GM10847 (cell line): ENCODE data around the gene FAF1.

Source experiments
- POLR2A ChIP-seq: IDR thresholded peaks from 2 replicates; pipeline ENCODE4 v1.6.1; 2011; ENCODE audit not compliant: insufficient read length; ENCODE audit errors: extremely low read depth

FAF1 gene

GRCh38 chr1:50783286-50783685, 176.8 kb downstream of the FAF1 start:
- TF ChIP-seq POLR2A = no peak

- no peak for TF ChIP-seq POLR2A
These were observed 179.3 kb downstream of the FAF1 start for GRCh38 chr1:50780797-50781196.

- TF ChIP-seq POLR2A = no peak
These were observed 180.3 kb downstream of the FAF1 start for GRCh38 chr1:50779801-50780200.

- TF ChIP-seq POLR2A = no peak
These were observed 184.3 kb downstream of the FAF1 start for GRCh38 chr1:50775740-50776139.

GRCh38 chr1:50774759-50775351, 185.2 kb downstream of the FAF1 start:
- no peak for TF ChIP-seq POLR2A

- TF ChIP-seq POLR2A = no peak
These were observed 193.4 kb downstream of the FAF1 start for GRCh38 chr1:50766688-50767087.

- TF ChIP-seq POLR2A = no peak
These were observed 209.9 kb downstream of the FAF1 start for GRCh38 chr1:50750021-50750619.

- TF ChIP-seq POLR2A = no peak
These were observed 212.7 kb downstream of the FAF1 start for GRCh38 chr1:50747394-50747793.

GRCh38 chr1:50742523-50742922, 217.5 kb downstream of the FAF1 start:
- TF ChIP-seq POLR2A = no peak

- TF ChIP-seq POLR2A = no peak
These were observed 220.9 kb downstream of the FAF1 start for GRCh38 chr1:50739125-50739524.

- no peak for TF ChIP-seq POLR2A
These were observed 224.6 kb downstream of the FAF1 start for GRCh38 chr1:50735443-50735842.

- TF ChIP-seq POLR2A = no peak
These were observed 235.3 kb downstream of the FAF1 start for GRCh38 chr1:50724626-50725286.

GRCh38 chr1:50720457-50721053, 239.5 kb downstream of the FAF1 start:
- TF ChIP-seq POLR2A = no peak

- no peak for TF ChIP-seq POLR2A
These were observed 240.9 kb downstream of the FAF1 start for GRCh38 chr1:50719126-50719525.

GRCh38 chr1:50717327-50717726, 242.7 kb downstream of the FAF1 start:
- TF ChIP-seq POLR2A = no peak

GRCh38 chr1:50710099-50710498, 250.0 kb downstream of the FAF1 start:
- TF ChIP-seq POLR2A = no peak
